Endothelial cell of umbilical vein (primary cell): ENCODE measurements around the gene ALG2. TPM values are rescaled to one million over a fixed set of nuclear protein-coding genes. Genes with fewer than 3 reads are reported as not detected.

Source experiments
- BruUV-seq: library from RNA; stranded (reverse); fragments of 400-500 nt; replicated peaks from 2 replicates; lab custom pipeline; 2021; lab: Mats Ljungman, UMichigan
- CTCF ChIA-PET: fragments of 300-600, 350-600 bp; sonication (Branson Sonifier 250); formaldehyde crosslinking; loops from one replicate; lab custom pipeline; 2021; ENCODE audit warnings: antibody characterized with exemption, inconsistent platforms; lab: Charles Lee
- POLR2A ChIA-PET: fragments of 300-600, 350-600 bp; sonication (Branson Sonifier 250); formaldehyde crosslinking; loops from one replicate; lab custom pipeline; 2021; ENCODE audit warnings: antibody characterized with exemption, inconsistent platforms; lab: Charles Lee
- DNase-seq: peaks from one replicate; pipeline ENCODE4 v3.0.0-alpha.2; 2011; ENCODE audit warnings: low read depth, low spot score
- FAIRE-seq: peaks from 2 replicates; lab custom pipeline; 2011; peaks lifted over from hg19 to GRCh38; lab: Jason Lieb, UNC
- H2AFZ ChIP-seq: 2 replicates; pipeline ENCODE4 v1.6.0; 2012; ENCODE audit warnings: low read depth, low read length, control low read depth, inconsistent platforms
- H3K27ac ChIP-seq: 2 replicates; pipeline ENCODE4 v1.5.1; 2011; ENCODE audit warnings: low read depth, mild to moderate bottlenecking, control low read depth, low read length, moderate library complexity; ENCODE audit not compliant: insufficient read depth
- H3K27me3 ChIP-seq, 2 experiments: 2 replicates each; pipeline versions ENCODE4 v1.6.0 to v1.6.1; 2011; ENCODE audit warnings: low read length in 2 of 2, mixed read lengths in 1 of 2; ENCODE audit not compliant: control insufficient read depth in 2 of 2, insufficient read depth in 2 of 2
- H3K36me3 ChIP-seq, 2 experiments: 2 replicates in 1 of 2; 3 replicates in 1 of 2; pipeline ENCODE4 v1.5.1; 2011; ENCODE audit warnings: low read length in 2 of 2, mild to moderate bottlenecking in 1 of 2, moderate library complexity in 1 of 2; ENCODE audit not compliant: control insufficient read depth in 2 of 2, insufficient read depth in 2 of 2; ENCODE audit errors: extremely low read depth in 1 of 2
- H3K4me1 ChIP-seq: 3 replicates; pipeline ENCODE4 v1.5.1; 2011; ENCODE audit warnings: mild to moderate bottlenecking, low read length; ENCODE audit not compliant: control insufficient read depth, insufficient read depth; ENCODE audit errors: extremely low read depth
- H3K4me2 ChIP-seq: 2 replicates; pipeline ENCODE4 v1.6.1; 2011; ENCODE audit warnings: low read length, control low read depth, mixed read lengths; ENCODE audit not compliant: insufficient read depth
- H3K4me3 ChIP-seq, 3 experiments: fragments of 200-600 bp in 1 of 3; sonication (generic), shearing (Covaris generic) in 1 of 3; replicated peaks in 1 of 3; 2 replicates each; pipeline ENCODE4 v1.5.1; 2011 to 2016; ENCODE audit warnings: control low read depth in 3 of 3, low read length in 3 of 3, mild to moderate bottlenecking in 2 of 3, inconsistent platforms in 1 of 3, low read depth in 1 of 3, moderate library complexity in 1 of 3; ENCODE audit not compliant: insufficient read depth in 1 of 3
- H3K79me2 ChIP-seq: 2 replicates; pipeline ENCODE4 v1.6.0; 2012; ENCODE audit warnings: low read length, inconsistent platforms; ENCODE audit not compliant: control insufficient read depth, insufficient read depth
- H3K9ac ChIP-seq: replicated peaks from 2 replicates; pipeline ENCODE3; 2011; ENCODE audit warnings: low read length, control low read depth; ENCODE audit not compliant: insufficient read depth; ENCODE audit errors: extremely low read depth
- H3K9me1 ChIP-seq: replicated peaks from 3 replicates; pipeline ENCODE4 v1.6.0; 2011; ENCODE audit warnings: mild to moderate bottlenecking, low read length; ENCODE audit not compliant: control insufficient read depth, insufficient read depth; ENCODE audit errors: extremely low read depth
- H3K9me3 ChIP-seq: replicated peaks from 2 replicates; pipeline ENCODE4 v1.5.1; 2012; ENCODE audit warnings: low read length, inconsistent platforms; ENCODE audit not compliant: control insufficient read depth, insufficient read depth
- H4K20me1 ChIP-seq: replicated peaks from 2 replicates; pipeline ENCODE3; 2011; ENCODE audit warnings: mild to moderate bottlenecking, low read length; ENCODE audit not compliant: control insufficient read depth, insufficient read depth; ENCODE audit errors: extremely low read depth
- EZH2 ChIP-seq: IDR thresholded peaks from 2 replicates; pipeline ENCODE4 v1.6.1; 2012; ENCODE audit warnings: borderline replicate concordance, low read depth, mild to moderate bottlenecking, moderate library complexity, low read length, inconsistent platforms; ENCODE audit not compliant: severe bottlenecking
- FOS ChIP-seq: IDR thresholded peaks from 2 replicates; pipeline ENCODE4 v1.6.1; 2011; ENCODE audit warnings: mild to moderate bottlenecking, low read length, moderate library complexity, borderline replicate concordance; ENCODE audit not compliant: insufficient read depth
- JUN ChIP-seq: IDR thresholded peaks from 2 replicates; pipeline ENCODE4 v1.6.1; 2011; ENCODE audit warnings: borderline replicate concordance, low read depth; ENCODE audit not compliant: insufficient read length, insufficient read depth
- MYC ChIP-seq: IDR thresholded peaks from one replicate; pipeline ENCODE4 v1.6.1; 2011; ENCODE audit warnings: mild to moderate bottlenecking, low read depth, low read length
- POLR2A ChIP-seq: IDR thresholded peaks from 2 replicates; pipeline ENCODE4 v1.6.1; 2012; ENCODE audit warnings: low read depth, mild to moderate bottlenecking, control low read depth, low read length
- POLR2AphosphoS5 ChIP-seq: IDR thresholded peaks from 2 replicates; pipeline ENCODE4 v1.6.1; 2012; ENCODE audit warnings: low read depth, mild to moderate bottlenecking, control low read depth, low read length, moderate library complexity; ENCODE audit not compliant: insufficient read depth
- dilution Hi-C: fragments of 300-500 bp; cut with MboI; formaldehyde crosslinking; loops from one replicate; pipeline ENCODE4 v1.15.0; 2019; ENCODE audit warnings: low sequenced_read_pairs; ENCODE audit not compliant: extremely low pct_ligation_motif_present
- intact Hi-C: fragments of 100-400 bp; cut with micrococcal nuclease; formaldehyde crosslinking; loops from one replicate; pipeline ENCODE4 v1.10.0; 2022
- polyA plus RNA-seq, 4 experiments: library from polyadenylated mRNA; depleted of rRNA in 3 of 4; stranded (reverse) in 3 of 4; unstranded in 1 of 4; fragments of >200 nt; gene quantifications; 2 replicates each; pipeline versions ENCODE4 v1.2.1 to v1.2.3, GENCODE V29; 2011 to 2012; ENCODE audit warnings: missing spikeins in 1 of 4
- total RNA-seq: library from RNA; stranded (reverse); gene quantifications from 2 replicates; pipeline ENCODE4 v1.2.3, GENCODE V29; 2021
- TF ChIP-seq, protein P1 (sequence below), 2 donors: IDR thresholded peaks; 1 replicate in 1 of 2; 2 replicates in 1 of 2; pipeline ENCODE4 v1.5.1; 2011; ENCODE audit warnings: low read length in 2 of 2, mild to moderate bottlenecking in 2 of 2, moderate library complexity in 2 of 2, control low read depth in 1 of 2, inconsistent platforms in 1 of 2, low read depth in 1 of 2; ENCODE audit not compliant: insufficient read depth in 1 of 2; ENCODE audit errors: extremely low read depth in 1 of 2

The ALG2 gene
- total and polyA plus RNA-seq, 2 donors (not counting 3 experiments of a cell fraction or from before 2014, with no cell fraction given): 32.4 to 40.7 TPM

DNA sequence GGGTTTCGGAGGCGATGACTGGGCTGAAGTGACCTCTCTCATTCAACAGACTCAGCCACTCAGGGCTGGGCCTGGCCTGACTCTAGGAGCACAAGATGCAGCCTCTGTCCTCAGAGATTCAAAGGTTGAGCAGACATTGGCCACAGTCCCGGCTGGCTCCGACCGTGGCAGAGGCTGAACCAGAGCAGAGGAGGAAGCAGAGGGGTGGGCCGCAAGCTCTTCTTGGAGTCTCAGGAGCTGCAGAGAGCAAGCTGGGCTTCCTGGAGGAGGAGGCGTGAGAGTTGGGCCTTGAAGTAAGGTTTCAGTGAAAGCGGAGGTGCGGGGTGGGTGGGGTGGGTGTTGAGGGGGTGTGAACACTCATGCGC is 37.6 kb downstream of the ALG2 start:
- CTCF ChIA-PET: interaction anchor here (0.6 to 3.5 kb wide), 46 partner anchors 8 to 1418 kb away, joined by 3 to 30 read pairs (median 4); partner anchors contain the start of genes ALG2, NR4A3, SEC61B and TGFBR1

DNA sequence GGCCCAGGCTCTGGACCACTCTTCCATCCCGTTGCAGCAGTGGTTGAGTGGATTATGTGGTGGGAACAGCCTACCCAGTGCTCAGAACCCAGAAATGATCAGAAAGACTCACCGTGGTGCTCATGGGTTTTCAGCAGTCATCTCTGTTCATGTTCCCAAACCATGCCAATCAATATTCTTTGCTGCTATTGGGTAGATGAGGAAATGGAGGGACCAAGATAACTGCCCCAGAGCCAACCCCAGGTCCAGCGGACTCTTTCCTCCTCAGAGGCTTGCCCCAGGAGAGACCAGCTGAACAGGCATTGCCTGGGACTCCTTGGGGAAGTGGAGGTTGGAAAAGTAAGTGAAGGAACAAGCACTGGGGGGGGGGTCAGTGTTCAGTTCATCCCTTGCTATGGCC is 38.1 kb downstream of the ALG2 start:
- Histone ChIP-seq H3K27me3 (peaks cover 3% of the 10 kb centered on the region in 2 experiments), H3K9me1 (no peaks in the 10 kb centered on the region), H3K4me1 (peaks cover 10% of the 10 kb centered on the region), H3K79me2 (no peaks in the 10 kb centered on the region), H3K9me3 (no peaks in the 10 kb centered on the region), H4K20me1 (no peaks in the 10 kb centered on the region), H3K9ac (peak overlapping the region; percentile 62), H3K4me2 (no peak overlapping the region), H3K4me3 (no peak overlapping the region), H3K27ac (peak overlapping the region; percentile 88), H2AFZ (peak overlapping the region; percentile 81), H3K36me3 (no peaks in the 10 kb centered on the region)
- dilution Hi-C loops: no loop called here
- TF ChIP-seq, protein P1, sequence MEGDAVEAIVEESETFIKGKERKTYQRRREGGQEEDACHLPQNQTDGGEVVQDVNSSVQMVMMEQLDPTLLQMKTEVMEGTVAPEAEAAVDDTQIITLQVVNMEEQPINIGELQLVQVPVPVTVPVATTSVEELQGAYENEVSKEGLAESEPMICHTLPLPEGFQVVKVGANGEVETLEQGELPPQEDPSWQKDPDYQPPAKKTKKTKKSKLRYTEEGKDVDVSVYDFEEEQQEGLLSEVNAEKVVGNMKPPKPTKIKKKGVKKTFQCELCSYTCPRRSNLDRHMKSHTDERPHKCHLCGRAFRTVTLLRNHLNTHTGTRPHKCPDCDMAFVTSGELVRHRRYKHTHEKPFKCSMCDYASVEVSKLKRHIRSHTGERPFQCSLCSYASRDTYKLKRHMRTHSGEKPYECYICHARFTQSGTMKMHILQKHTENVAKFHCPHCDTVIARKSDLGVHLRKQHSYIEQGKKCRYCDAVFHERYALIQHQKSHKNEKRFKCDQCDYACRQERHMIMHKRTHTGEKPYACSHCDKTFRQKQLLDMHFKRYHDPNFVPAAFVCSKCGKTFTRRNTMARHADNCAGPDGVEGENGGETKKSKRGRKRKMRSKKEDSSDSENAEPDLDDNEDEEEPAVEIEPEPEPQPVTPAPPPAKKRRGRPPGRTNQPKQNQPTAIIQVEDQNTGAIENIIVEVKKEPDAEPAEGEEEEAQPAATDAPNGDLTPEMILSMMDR (IDR thresholded peaks at IDR 0.05; ENCODE audit: extremely low read depth in 1 of 2, insufficient read depth in 1 of 2, low read depth in 1 of 2, low read length in 2 of 2): no peak
- TF ChIP-seq MYC (no peak), POLR2A (no peak), EZH2 (no peak), POLR2AphosphoS5 (no peak)
- ChIA-PET POLR2A (no interaction called here), CTCF (interaction anchor here (0.7 to 3.5 kb wide), 10 partner anchors 20 to 1246 kb away, joined by 3 to 30 read pairs (median 4); no protein-coding TSS in a partner anchor)
- DNase-seq (no peak), FAIRE-seq (no peak)
- no TSS peak for BruUV-seq
- intact Hi-C loops: loop anchor here (1.0 to 5.0 kb wide), 13 partner anchors 20 to 1412 kb away; partner anchors contain the start of genes ERP44, INVS, NR4A3 and SEC61B

More for the DNA sequence above, 37.6 kb downstream of the ALG2 start:
- dilution Hi-C loops: no loop called here
- no peak for FAIRE-seq
- DNase-seq: no peak
- H3K36me3 ChIP-seq: no peaks in the 10 kb centered on the region
- no peak overlapping the region for H3K4me3 ChIP-seq
- no peak for TF ChIP-seq FOS
- no peak for TF ChIP-seq JUN
- no peak for TF ChIP-seq EZH2
- TF ChIP-seq POLR2A: no peak
- H2AFZ ChIP-seq: peak overlapping the region; percentile 81
- no peaks in the 10 kb centered on the region for H3K9me3 ChIP-seq
- no peaks in the 10 kb centered on the region for H4K20me1 ChIP-seq
- no peaks in the 10 kb centered on the region for H3K79me2 ChIP-seq
- intact Hi-C loops: loop anchor here (1.0 to 5.0 kb wide), 13 partner anchors 21 to 1411 kb away; partner anchors contain the start of genes ERP44, INVS, NR4A3 and SEC61B
- no peaks in the 10 kb centered on the region for H3K9me1 ChIP-seq
- H3K9ac ChIP-seq: peak overlapping the region; percentile 62
- peaks cover 10% of the 10 kb centered on the region for H3K4me1 ChIP-seq
- H3K4me2 ChIP-seq: no peak overlapping the region
- POLR2A ChIA-PET: interaction anchor here (1.3 to 2.0 kb wide), 2 partner anchors 38 to 637 kb away, joined by 3 to 13 read pairs; partner anchors contain the start of genes ALG2, NR4A3 and SEC61B
- peak overlapping the region; percentile 88 for H3K27ac ChIP-seq
- BruUV-seq: no TSS peak
- H3K27me3 ChIP-seq: peaks cover 3% of the 10 kb centered on the region in 2 experiments
